NCI-H2196 (cell line): ENCODE results near the gene PPM1N.

Experiments used
- DNase-seq: peaks from one replicate; lab custom pipeline; 2025; ENCODE audit not compliant: unreplicated experiment; lab: John Stamatoyannopoulos, UW

Gene PPM1N

GRCh38 chr19:45488708-45489107, 9.5 kb upstream of the PPM1N start:
- no peak for DNase-seq

DNA sequence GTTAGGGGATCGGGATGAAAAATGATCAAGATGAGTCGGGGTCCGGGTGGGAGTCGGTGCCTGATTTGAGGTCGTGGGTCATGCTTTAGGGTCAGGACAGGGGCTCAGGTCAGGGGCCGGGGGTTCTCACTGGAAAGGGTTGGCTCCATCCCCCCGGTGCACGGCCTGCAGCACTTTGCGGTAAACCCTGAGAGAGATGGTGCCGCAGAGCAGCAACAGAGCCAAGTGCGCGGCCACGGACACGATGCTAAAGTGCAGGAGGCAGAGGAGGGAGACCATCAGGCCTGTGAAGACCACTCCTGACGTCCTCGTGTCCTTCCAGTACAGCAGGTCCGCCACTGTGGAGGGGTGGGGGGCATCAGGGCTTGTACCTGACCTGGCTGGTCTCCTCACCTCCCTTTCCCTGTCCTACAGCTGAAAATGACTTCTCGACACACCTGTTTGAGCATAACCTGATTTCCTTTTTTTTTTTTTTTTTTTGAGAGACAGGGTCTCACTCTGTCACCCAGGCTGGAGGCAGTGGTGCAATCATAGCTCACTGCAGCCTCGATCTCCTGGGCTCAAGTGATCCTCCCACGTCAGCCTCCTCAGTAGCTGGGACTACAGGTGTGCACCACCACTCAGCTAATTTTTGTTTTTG, 8.9 kb upstream of the PPM1N start:
- DNase-seq, result no peak

GRCh38 chr19:45492137-45492626, 6.1 kb upstream of the PPM1N start:
- no peak for DNase-seq

GRCh38 chr19:45492627-45493470, 5.4 kb upstream of the PPM1N start:
- no peak for DNase-seq

DNA sequence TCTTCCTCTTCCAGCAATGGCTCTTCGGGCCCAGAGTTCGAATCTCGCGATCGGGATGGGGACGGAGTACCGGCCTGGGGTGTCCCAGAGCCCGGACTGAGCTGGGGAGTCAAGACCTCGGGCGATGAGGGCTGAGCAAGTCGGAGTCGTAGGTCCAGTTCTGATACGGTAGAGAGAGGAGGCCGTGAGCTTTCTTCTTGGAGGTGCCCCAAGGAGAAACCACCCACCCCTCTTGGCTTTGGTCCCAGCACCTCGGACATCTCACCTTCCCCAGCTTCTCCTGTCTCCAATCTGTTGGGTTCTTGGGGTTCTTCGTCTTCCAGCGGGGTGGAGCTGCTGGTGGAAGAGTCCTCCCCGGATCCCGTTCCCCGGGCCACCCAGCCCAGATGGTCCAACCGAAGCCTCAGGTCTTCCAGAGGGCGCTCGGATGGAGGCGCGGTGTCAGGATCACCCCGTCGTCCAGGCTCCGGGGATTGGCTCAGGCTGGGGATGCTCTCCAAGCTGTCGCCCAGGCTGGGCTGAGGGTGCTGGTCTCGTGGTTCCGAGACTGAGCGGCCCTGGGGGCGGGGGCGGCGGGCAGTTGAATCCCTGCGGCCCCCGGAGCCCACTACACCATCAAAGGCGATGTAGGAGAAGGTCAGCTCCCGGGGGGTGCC, 3.9 kb upstream of the PPM1N start:
- DNase-seq, result no peak

- no peak for DNase-seq
These were observed 3.1 kb upstream of the PPM1N start for GRCh38 chr19:45495178-45495577.

GRCh38 chr19:45496349-45496953, 1.8 kb upstream of the PPM1N start:
- no peak for DNase-seq

DNA sequence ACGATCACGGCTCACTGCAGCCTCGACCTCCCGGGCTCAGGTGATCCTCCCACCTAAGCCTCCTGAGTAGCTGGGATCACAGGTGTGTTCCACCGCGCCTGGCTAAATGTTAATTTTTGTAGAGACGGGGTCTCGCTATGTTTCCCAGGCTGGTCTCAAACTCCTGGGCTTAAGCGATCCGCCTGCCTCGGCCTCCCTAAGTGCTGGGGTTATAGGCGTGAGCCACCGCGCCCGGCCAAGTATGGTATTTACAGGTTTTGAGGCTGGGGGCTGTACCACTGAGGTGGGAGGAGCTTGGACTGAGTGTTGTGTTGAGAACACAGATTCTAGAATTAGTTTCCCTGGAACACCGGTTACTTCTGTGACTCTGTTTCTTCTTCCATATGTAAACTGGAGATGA, 452 bp upstream of the PPM1N start:
- no peak for DNase-seq

GRCh38 chr19:45499196-45500180, 1.2 kb downstream of the PPM1N start:
- peak; percentile 19 for DNase-seq

DNA sequence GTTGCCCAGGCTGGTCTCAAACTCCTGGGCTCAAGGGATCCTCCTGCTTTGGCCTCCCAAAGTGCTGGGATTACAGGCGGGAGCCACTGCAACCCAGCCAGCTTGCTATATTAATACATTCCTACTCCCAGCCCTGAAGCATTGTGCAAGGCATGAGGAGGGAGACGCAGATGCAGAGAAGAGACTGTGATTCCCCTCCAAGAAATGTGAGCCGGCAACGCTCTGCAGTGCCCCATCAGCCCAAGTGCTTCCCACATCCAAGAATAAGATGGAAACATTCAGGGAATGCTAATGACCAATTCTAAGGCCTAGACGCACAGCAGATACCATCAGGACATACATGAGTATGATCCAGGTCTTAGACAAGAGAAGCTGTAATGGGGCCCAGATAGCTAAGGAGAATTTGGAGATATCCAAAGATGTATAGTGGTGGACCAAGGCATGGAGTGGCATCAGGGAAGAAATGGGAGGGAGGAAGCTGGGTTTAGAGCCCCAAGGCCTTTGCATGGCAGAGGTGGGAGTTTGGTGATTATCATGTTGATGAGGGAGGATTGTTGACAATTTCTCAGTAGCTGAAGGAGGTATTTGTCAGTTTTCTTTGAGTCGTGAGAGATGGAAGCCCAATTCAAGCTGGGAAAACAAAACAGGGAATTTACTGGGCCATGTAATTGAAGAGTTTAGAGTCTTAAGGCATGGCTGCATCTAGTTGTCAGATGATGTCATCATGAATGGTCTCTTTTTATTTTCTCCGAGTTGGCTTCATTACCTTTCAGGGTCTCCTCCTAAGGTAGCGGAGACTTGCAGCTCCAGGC, 2.9 kb downstream of the PPM1N start:
- DNase-seq, result no peak

- DNase-seq, result no peak
These were observed 3.4 kb downstream of the PPM1N start for GRCh38 chr19:45501730-45502014.

GRCh38 chr19:45502111-45502510, 3.9 kb downstream of the PPM1N start:
- no peak for DNase-seq

- no peak for DNase-seq
These were observed 5.7 kb downstream of the PPM1N start for GRCh38 chr19:45503909-45504308.

- no peak for DNase-seq
These were observed 7.1 kb downstream of the PPM1N start for GRCh38 chr19:45505151-45505995.

DNA sequence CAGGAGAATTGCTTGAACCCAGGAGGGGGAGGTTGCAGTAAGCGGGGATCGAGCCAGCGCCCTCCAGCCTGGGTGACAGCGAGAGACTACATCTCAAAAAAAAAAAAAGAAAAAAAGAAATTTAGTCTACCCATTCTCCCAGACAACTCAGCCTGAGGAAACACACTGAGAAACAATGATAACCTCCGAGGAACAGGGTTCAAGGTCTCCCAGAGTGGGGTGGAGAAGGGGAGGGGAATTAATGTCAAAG, 7.7 kb downstream of the PPM1N start:
- no peak for DNase-seq

GRCh38 chr19:45506246-45506988, 8.2 kb downstream of the PPM1N start:
- peak; percentile 93 for DNase-seq

DNA sequence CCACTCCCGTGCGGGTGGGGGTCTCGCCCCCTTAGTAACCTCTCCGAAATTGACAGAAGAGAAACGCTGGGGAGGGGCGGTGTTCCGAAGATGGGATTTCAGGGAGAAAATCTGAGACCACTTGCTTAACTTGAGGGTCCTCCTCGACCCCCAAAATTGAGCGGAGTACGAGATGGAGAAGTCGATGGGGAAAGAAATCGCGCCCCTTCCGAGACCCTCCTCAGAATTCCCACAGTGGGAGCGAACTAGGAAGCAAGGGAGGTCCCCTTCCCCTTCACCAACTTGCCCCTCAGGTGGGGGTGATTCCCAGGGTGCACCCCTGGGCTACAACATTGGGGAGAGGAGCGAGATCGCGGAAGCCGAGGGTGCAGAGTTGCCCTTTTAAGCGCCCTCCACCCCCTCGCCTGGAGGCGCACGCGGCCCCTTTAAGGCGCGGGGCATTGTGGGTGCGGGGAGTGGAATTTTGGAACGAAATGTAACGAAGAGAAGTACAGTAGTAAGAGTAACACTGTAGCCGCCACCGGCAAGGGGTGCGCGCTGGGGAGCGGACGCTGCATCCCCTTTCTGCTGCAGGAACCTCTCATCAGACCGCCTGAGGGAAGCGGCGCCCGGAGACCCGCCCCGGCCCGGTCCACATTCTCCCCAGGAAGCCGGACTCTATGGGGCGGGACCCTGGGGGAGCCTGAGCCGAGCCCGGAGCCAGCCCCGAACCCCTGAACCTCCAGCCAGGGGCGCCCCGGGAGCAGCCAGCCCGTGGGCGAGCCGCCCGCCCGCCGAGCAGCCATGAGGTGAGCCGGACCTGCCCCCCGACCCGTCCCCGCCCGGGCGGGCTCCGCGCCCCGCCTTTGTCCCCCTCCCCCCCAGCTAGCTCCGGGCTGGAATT, 9.0 kb downstream of the PPM1N start, which contains the start of gene VASP:
Gene VASP, plus strand, starts transcription at position 491 of the 883 bp plus-strand sequence. Its CDS starts 293 bp downstream, at position 784.
- DNase-seq, result peak; percentile 85
